WTC11 (cell line): ENCODE results near the gene EDIL3.

Experiments used
- ETV6 ChIP-seq: sonication (generic); formaldehyde crosslinking; IDR thresholded peaks from 2 replicates; pipeline ENCODE4 v1.8.1; 2022; ENCODE audit warnings: mild to moderate bottlenecking, missing genetic modification reagents
- FOXJ3 ChIP-seq: sonication (generic); formaldehyde crosslinking; IDR thresholded peaks from 2 replicates; pipeline ENCODE4 v1.9.0; 2021; ENCODE audit warnings: missing genetic modification reagents, mild to moderate bottlenecking, borderline replicate concordance
- FOXK1 ChIP-seq: sonication (generic); formaldehyde crosslinking; IDR thresholded peaks from 2 replicates; pipeline ENCODE4 v1.8.0; 2022; ENCODE audit warnings: mild to moderate bottlenecking, moderate library complexity, missing genetic modification reagents
- MAX ChIP-seq: sonication (generic); formaldehyde crosslinking; IDR thresholded peaks from 2 replicates; pipeline ENCODE4 v1.8.0; 2022; ENCODE audit warnings: mild to moderate bottlenecking, missing genetic modification reagents
- MXD4 ChIP-seq: fragments of 250-450 bp; sonication (Bioruptor Pico); IDR thresholded peaks from 2 replicates; pipeline ENCODE4 v1.8.0; 2021; ENCODE audit warnings: mild to moderate bottlenecking, moderate library complexity, borderline replicate concordance
- NFYB ChIP-seq: sonication (generic); formaldehyde crosslinking; conservative IDR thresholded peaks from 2 replicates; pipeline ENCODE4 v1.8.0; 2022; ENCODE audit warnings: low read depth, missing genetic modification reagents
- SP1 ChIP-seq: sonication (generic); formaldehyde crosslinking; conservative IDR thresholded peaks from 2 replicates; pipeline ENCODE4 v1.8.1; 2022; ENCODE audit warnings: missing genetic modification reagents
- TEAD1 ChIP-seq: sonication (generic); formaldehyde crosslinking; IDR thresholded peaks from 2 replicates; pipeline ENCODE4 v1.8.0; 2022; ENCODE audit warnings: mild to moderate bottlenecking, missing genetic modification reagents
- ZNF416 ChIP-seq: fragments of 250-450 bp; sonication (Bioruptor Pico); IDR thresholded peaks from 2 replicates; pipeline ENCODE4 v1.9.0; 2021; ENCODE audit warnings: mild to moderate bottlenecking, inconsistent platforms
- TF ChIP-seq, protein P1 (sequence below): fragments of 200-600 bp; IDR thresholded peaks from 2 replicates; pipeline ENCODE4 v1.8.0; 2022; ENCODE audit warnings: antibody characterized with exemption
- TF ChIP-seq, protein P2 (sequence below): sonication (generic); formaldehyde crosslinking; IDR thresholded peaks from 2 replicates; pipeline ENCODE4 v1.8.1; 2022; ENCODE audit warnings: low read depth, mild to moderate bottlenecking, moderate library complexity, missing genetic modification reagents, borderline replicate concordance
- TF ChIP-seq, protein P3 (sequence below): sonication (generic); formaldehyde crosslinking; IDR thresholded peaks from 2 replicates; pipeline ENCODE4 v1.8.1; 2023; ENCODE audit warnings: mild to moderate bottlenecking, missing genetic modification reagents

GRCh38 chr5:84287951-84288350, 96.7 kb downstream of the EDIL3 start:
- TF ChIP-seq TEAD1 (CRISPR knock-in tag) (no peak), SP1 (CRISPR knock-in tag) (no peak), NFYB (CRISPR knock-in tag) (no peak), ETV6 (CRISPR knock-in tag) (no peak), ZNF416 (CRISPR knock-in tag) (no peak), FOXJ3 (no peak), FOXK1 (CRISPR knock-in tag) (no peak), MAX (CRISPR knock-in tag) (no peak), MXD4 (no peak)
- TF ChIP-seq, protein P1, sequence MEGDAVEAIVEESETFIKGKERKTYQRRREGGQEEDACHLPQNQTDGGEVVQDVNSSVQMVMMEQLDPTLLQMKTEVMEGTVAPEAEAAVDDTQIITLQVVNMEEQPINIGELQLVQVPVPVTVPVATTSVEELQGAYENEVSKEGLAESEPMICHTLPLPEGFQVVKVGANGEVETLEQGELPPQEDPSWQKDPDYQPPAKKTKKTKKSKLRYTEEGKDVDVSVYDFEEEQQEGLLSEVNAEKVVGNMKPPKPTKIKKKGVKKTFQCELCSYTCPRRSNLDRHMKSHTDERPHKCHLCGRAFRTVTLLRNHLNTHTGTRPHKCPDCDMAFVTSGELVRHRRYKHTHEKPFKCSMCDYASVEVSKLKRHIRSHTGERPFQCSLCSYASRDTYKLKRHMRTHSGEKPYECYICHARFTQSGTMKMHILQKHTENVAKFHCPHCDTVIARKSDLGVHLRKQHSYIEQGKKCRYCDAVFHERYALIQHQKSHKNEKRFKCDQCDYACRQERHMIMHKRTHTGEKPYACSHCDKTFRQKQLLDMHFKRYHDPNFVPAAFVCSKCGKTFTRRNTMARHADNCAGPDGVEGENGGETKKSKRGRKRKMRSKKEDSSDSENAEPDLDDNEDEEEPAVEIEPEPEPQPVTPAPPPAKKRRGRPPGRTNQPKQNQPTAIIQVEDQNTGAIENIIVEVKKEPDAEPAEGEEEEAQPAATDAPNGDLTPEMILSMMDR = no peak
- TF ChIP-seq, protein P2, sequence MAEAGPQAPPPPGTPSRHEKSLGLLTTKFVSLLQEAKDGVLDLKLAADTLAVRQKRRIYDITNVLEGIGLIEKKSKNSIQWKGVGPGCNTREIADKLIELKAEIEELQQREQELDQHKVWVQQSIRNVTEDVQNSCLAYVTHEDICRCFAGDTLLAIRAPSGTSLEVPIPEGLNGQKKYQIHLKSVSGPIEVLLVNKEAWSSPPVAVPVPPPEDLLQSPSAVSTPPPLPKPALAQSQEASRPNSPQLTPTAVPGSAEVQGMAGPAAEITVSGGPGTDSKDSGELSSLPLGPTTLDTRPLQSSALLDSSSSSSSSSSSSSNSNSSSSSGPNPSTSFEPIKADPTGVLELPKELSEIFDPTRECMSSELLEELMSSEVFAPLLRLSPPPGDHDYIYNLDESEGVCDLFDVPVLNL (CRISPR knock-in tag) = no peak
- TF ChIP-seq, protein P3, sequence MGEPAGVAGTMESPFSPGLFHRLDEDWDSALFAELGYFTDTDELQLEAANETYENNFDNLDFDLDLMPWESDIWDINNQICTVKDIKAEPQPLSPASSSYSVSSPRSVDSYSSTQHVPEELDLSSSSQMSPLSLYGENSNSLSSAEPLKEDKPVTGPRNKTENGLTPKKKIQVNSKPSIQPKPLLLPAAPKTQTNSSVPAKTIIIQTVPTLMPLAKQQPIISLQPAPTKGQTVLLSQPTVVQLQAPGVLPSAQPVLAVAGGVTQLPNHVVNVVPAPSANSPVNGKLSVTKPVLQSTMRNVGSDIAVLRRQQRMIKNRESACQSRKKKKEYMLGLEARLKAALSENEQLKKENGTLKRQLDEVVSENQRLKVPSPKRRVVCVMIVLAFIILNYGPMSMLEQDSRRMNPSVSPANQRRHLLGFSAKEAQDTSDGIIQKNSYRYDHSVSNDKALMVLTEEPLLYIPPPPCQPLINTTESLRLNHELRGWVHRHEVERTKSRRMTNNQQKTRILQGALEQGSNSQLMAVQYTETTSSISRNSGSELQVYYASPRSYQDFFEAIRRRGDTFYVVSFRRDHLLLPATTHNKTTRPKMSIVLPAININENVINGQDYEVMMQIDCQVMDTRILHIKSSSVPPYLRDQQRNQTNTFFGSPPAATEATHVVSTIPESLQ (CRISPR knock-in tag) = no peak
